Measurements from ENCODE around the gene HSD17B14.

The HSD17B14 gene

DNA sequence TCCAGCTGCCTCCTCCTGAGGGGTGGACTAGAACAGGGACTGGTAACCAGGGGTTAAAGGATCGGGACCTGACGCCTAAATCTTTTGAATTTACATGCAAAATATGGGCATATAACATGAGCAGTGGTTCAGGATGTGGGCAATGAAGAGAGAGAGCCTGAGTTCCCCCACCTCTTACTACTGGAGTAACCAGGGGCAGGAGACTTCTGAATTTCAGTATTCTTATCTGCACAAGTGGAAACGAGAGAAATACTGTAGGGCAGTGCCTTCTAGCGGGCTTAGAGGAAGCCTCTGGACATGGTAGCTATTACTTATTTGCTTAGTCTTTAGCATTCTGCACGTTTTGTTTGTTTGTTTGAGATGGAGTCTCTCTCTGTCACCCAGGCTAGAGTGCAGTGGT is 51.8 kb downstream of the HSD17B14 start:
- no peak for DNase-seq (ENCODE audit: low read depth in 1 of 2, low spot score in 1 of 2)
- no peak for TF ChIP-seq POLR2AphosphoS5 (IDR thresholded peaks at IDR 0.05; ENCODE audit: low read depth)
- no peak for TF ChIP-seq GABPA (IDR thresholded peaks at IDR 0.05; ENCODE audit: low read depth)
- TF ChIP-seq, protein P1, sequence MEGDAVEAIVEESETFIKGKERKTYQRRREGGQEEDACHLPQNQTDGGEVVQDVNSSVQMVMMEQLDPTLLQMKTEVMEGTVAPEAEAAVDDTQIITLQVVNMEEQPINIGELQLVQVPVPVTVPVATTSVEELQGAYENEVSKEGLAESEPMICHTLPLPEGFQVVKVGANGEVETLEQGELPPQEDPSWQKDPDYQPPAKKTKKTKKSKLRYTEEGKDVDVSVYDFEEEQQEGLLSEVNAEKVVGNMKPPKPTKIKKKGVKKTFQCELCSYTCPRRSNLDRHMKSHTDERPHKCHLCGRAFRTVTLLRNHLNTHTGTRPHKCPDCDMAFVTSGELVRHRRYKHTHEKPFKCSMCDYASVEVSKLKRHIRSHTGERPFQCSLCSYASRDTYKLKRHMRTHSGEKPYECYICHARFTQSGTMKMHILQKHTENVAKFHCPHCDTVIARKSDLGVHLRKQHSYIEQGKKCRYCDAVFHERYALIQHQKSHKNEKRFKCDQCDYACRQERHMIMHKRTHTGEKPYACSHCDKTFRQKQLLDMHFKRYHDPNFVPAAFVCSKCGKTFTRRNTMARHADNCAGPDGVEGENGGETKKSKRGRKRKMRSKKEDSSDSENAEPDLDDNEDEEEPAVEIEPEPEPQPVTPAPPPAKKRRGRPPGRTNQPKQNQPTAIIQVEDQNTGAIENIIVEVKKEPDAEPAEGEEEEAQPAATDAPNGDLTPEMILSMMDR (IDR thresholded peaks at IDR 0.05; ENCODE audit: insufficient read depth, low read length) = no peak
- no peak for TF ChIP-seq SPI1 (IDR thresholded peaks at IDR 0.05; ENCODE audit: borderline replicate concordance, low read depth)
- TF ChIP-seq, protein P2, sequence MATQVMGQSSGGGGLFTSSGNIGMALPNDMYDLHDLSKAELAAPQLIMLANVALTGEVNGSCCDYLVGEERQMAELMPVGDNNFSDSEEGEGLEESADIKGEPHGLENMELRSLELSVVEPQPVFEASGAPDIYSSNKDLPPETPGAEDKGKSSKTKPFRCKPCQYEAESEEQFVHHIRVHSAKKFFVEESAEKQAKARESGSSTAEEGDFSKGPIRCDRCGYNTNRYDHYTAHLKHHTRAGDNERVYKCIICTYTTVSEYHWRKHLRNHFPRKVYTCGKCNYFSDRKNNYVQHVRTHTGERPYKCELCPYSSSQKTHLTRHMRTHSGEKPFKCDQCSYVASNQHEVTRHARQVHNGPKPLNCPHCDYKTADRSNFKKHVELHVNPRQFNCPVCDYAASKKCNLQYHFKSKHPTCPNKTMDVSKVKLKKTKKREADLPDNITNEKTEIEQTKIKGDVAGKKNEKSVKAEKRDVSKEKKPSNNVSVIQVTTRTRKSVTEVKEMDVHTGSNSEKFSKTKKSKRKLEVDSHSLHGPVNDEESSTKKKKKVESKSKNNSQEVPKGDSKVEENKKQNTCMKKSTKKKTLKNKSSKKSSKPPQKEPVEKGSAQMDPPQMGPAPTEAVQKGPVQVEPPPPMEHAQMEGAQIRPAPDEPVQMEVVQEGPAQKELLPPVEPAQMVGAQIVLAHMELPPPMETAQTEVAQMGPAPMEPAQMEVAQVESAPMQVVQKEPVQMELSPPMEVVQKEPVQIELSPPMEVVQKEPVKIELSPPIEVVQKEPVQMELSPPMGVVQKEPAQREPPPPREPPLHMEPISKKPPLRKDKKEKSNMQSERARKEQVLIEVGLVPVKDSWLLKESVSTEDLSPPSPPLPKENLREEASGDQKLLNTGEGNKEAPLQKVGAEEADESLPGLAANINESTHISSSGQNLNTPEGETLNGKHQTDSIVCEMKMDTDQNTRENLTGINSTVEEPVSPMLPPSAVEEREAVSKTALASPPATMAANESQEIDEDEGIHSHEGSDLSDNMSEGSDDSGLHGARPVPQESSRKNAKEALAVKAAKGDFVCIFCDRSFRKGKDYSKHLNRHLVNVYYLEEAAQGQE (IDR thresholded peaks at IDR 0.05; ENCODE audit: insufficient replicate concordance, low read depth) = no peak
- no peaks in the 10 kb centered on the region for H3K27me3 ChIP-seq (ENCODE audit: insufficient read depth, poor library complexity, severe bottlenecking)
- no peak overlapping the region for H3K27ac ChIP-seq (replicated peaks)
- H3K4me3 ChIP-seq (replicated peaks; ENCODE audit: insufficient read depth, low read length) = no peak overlapping the region

DNA sequence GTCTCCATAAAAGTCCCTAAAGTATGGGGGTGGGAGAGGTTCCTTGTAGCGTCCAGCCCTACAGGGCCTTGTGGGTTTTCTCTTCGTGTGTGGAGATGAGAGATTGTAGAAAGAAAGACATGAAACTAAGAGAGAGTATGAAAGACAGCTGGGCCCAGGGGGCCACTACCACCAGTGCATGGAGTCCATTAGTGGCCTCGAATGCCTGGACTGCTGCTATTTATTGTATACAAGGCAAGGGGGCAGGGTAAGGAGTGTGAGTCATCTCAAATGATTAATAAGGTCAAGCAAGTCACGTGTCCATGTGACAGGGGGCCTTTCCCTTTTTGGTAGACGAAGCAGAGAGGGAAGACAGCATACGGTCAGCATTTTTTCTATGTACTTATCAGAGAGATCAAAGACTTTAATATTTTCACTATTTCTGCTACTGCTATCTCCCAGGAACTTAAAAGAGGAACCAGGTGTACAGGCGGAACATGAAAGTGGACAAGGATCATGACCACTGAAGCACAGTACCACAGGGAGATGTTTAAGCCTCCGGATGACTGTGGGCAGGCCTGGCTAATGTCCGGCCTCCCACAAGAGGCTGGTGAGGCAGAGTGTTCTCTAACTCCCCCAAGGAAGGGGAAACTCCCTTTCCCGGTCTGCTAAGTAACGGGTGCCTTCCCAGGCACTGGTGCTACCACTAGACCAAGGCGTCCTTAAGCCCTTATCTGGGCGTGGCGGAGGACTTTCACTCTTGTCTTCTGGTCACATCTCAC is 55.5 kb downstream of the HSD17B14 start:
- TF ChIP-seq POLR2AphosphoS5 (IDR thresholded peaks at IDR 0.05; ENCODE audit: low read depth) (no peak), SPI1 (IDR thresholded peaks at IDR 0.05; ENCODE audit: borderline replicate concordance, low read depth) (no peak), GABPA (IDR thresholded peaks at IDR 0.05; ENCODE audit: low read depth) (no peak)
- TF ChIP-seq, protein P1 (IDR thresholded peaks at IDR 0.05; ENCODE audit: insufficient read depth, low read length) = no peak
- TF ChIP-seq, protein P2 (IDR thresholded peaks at IDR 0.05; ENCODE audit: insufficient replicate concordance, low read depth) = no peak

DNA sequence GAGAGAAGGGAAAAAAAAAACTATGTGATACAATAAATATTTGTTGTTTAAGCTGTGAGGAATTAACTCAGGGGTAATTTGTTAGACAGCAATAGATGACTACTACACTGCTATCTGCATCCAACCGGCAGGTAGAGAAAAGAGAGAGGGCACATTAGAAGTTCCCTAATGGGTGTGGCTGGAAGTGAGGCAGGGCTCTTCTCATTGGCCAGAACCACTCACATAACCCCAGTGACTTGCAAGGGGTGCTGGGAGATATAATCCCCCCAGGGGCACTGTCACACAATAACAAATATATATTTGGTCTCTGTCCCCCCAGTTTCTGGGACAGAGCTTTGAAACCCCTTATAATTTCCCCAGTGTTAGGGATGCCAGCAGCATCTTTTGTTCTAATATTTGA is 56.7 kb downstream of the HSD17B14 start:
- no peak for DNase-seq (ENCODE audit: low read depth in 1 of 2, low spot score in 1 of 2)
- H3K4me3 ChIP-seq (replicated peaks; ENCODE audit: insufficient read depth, low read length) = no peak overlapping the region
- no peak overlapping the region for H3K27ac ChIP-seq (replicated peaks)
- TF ChIP-seq, protein P1 (IDR thresholded peaks at IDR 0.05; ENCODE audit: insufficient read depth, low read length) = no peak
- no peak for TF ChIP-seq GABPA (IDR thresholded peaks at IDR 0.05; ENCODE audit: low read depth)
- TF ChIP-seq POLR2AphosphoS5 (IDR thresholded peaks at IDR 0.05; ENCODE audit: low read depth) = no peak
- TF ChIP-seq, protein P2 (IDR thresholded peaks at IDR 0.05; ENCODE audit: insufficient replicate concordance, low read depth) = no peak
- no peak for TF ChIP-seq SPI1 (IDR thresholded peaks at IDR 0.05; ENCODE audit: borderline replicate concordance, low read depth)
- H3K27me3 ChIP-seq (ENCODE audit: insufficient read depth, poor library complexity, severe bottlenecking) = no peaks in the 10 kb centered on the region

More for the DNA sequence above, 55.5 kb downstream of the HSD17B14 start:
- no peak for DNase-seq (ENCODE audit: low read depth in 1 of 2, low spot score in 1 of 2)
- Histone ChIP-seq H3K4me3 (replicated peaks; ENCODE audit: insufficient read depth, low read length) (no peak overlapping the region), H3K27me3 (ENCODE audit: insufficient read depth, poor library complexity, severe bottlenecking) (no peaks in the 10 kb centered on the region), H3K27ac (replicated peaks) (no peak overlapping the region)

Data from HL-60 (cell line).